ENCODE results near the gene GNAT3. TPM values are rescaled to one million over a fixed set of nuclear protein-coding genes. Genes with fewer than 3 reads are reported as not detected.

The GNAT3 gene
- total RNA-seq, result not detected
- not detected for polyA plus RNA-seq (2013, experiment 1 of 2)
- not detected for polyA plus RNA-seq (2013, experiment 2 of 2)
- 0 to 0.11 (median 0) reads per million in 172 experiments for total RNA-seq

DNA sequence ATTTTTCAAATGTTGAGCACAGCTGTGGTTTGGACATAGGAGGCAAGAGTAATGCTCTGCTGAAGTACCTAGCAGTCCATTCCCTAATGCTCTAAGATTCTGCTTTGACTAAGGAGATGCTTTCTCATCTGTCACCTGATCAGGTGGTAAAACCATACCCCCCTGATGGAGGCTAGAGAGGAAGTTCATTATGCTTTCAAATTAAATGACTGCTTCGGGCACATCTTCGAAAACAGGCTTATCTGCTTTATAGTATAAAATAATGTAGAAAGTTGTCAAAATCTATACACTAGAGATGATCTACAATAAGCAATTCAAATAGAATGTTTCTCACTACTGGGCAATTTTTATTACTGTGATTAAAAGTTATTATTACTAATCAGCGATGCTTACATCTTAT, at the start of gene GNAT3:
Gene GNAT3 (minus strand): TSS at position 101 of the 400 bp plus-strand sequence. CDS start 138 bp downstream, outside the sequence.
- H3K4me3 Mint-ChIP-seq, result no peak within 1 kb of the TSS
- no peak within 1 kb of the TSS for H3K4me3 ChIP-seq (ENCODE audit: low read length)
- TF ChIP-seq, protein P1, sequence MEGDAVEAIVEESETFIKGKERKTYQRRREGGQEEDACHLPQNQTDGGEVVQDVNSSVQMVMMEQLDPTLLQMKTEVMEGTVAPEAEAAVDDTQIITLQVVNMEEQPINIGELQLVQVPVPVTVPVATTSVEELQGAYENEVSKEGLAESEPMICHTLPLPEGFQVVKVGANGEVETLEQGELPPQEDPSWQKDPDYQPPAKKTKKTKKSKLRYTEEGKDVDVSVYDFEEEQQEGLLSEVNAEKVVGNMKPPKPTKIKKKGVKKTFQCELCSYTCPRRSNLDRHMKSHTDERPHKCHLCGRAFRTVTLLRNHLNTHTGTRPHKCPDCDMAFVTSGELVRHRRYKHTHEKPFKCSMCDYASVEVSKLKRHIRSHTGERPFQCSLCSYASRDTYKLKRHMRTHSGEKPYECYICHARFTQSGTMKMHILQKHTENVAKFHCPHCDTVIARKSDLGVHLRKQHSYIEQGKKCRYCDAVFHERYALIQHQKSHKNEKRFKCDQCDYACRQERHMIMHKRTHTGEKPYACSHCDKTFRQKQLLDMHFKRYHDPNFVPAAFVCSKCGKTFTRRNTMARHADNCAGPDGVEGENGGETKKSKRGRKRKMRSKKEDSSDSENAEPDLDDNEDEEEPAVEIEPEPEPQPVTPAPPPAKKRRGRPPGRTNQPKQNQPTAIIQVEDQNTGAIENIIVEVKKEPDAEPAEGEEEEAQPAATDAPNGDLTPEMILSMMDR (IDR thresholded peaks at IDR 0.05), result no peak
- POLR2A ChIA-PET, result no interaction called here
- H3K4me1 Mint-ChIP-seq (ENCODE audit: low read depth), result no peaks in the 10 kb centered on the region
- DNase-seq, result no peak
- intact Hi-C loops (cut with DNase I, micrococcal nuclease), result no loop called here
- no peaks in the 10 kb centered on the region for H3K4me1 ChIP-seq (ENCODE audit: insufficient read depth, low read length)
- H3K9me3 ChIP-seq (ENCODE audit: control insufficient read depth in 1 of 2, insufficient read depth in 1 of 2, low read length in 2 of 2), result no peaks in the 10 kb centered on the region
- CTCF ChIA-PET, result no interaction called here
- no peaks in the 10 kb centered on the region for H3K27me3 Mint-ChIP-seq
- H3K36me3 ChIP-seq (ENCODE audit: insufficient read depth, low read length), result no peaks in the 10 kb centered on the region
- no peaks in the 10 kb centered on the region for H3K27me3 ChIP-seq (ENCODE audit: control insufficient read depth in 1 of 2, insufficient read depth in 2 of 2, low read length in 2 of 2)
- H3K27ac Mint-ChIP-seq, result no peak within 1 kb of the TSS
- no peaks in the 10 kb centered on the region for H3K36me3 Mint-ChIP-seq (ENCODE audit: low read depth)
- H3K27ac ChIP-seq (ENCODE audit: low read depth in 1 of 2, low read length in 2 of 2), result no peak within 1 kb of the TSS
- H3K9me3 Mint-ChIP-seq, result no peaks in the 10 kb centered on the region
- ATAC-seq (ENCODE audit: poor library complexity), result no peak

DNA sequence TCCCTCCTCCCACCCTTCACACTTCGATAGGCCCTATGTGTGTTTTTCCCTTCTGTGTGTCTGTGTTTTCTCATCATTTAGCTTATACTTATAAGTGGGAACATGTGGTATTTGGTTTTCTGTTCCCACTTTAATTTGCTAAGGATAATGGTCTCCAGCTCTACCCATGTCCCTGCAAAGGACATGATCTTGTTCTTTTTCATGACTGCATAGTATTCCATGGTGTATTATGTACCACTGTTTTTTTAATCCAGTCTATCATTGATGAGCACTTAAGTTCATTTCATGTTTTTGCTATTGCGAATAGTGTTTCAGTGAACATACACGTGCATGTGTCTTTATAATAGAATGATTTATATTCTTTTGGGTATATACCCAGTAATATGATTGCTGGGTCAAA, 46.3 kb upstream of the GNAT3 start:
- peaks cover 3 to 4% of the 10 kb centered on the region in 2 experiments for H3K9me3 ChIP-seq (ENCODE audit: control insufficient read depth in 1 of 2, insufficient read depth in 1 of 2, low read length in 2 of 2)
- no peaks in the 10 kb centered on the region for H3K36me3 ChIP-seq (ENCODE audit: insufficient read depth, low read length)
- intact Hi-C loops (cut with DNase I, micrococcal nuclease), result no loop called here
- Mint-ChIP-seq H3K9me3 (peaks cover 9% of the 10 kb centered on the region), H3K36me3 (ENCODE audit: low read depth) (no peaks in the 10 kb centered on the region), H3K4me1 (ENCODE audit: low read depth) (no peaks in the 10 kb centered on the region), H3K4me3 (no peak overlapping the region), H3K27ac (no peak overlapping the region), H3K27me3 (no peaks in the 10 kb centered on the region)
- CTCF ChIA-PET, result no interaction called here
- no peak overlapping the region for H3K4me3 ChIP-seq (ENCODE audit: low read length)
- DNase-seq (no peak), ATAC-seq (ENCODE audit: poor library complexity) (no peak)
- no peaks in the 10 kb centered on the region for H3K27me3 ChIP-seq (ENCODE audit: control insufficient read depth in 1 of 2, insufficient read depth in 2 of 2, low read length in 2 of 2)
- H3K4me1 ChIP-seq (ENCODE audit: insufficient read depth, low read length), result no peaks in the 10 kb centered on the region
- TF ChIP-seq, protein P1 (IDR thresholded peaks at IDR 0.05), result no peak
- POLR2A ChIA-PET, result no interaction called here
- no peak overlapping the region for H3K27ac ChIP-seq (ENCODE audit: low read depth in 1 of 2, low read length in 2 of 2)

DNA sequence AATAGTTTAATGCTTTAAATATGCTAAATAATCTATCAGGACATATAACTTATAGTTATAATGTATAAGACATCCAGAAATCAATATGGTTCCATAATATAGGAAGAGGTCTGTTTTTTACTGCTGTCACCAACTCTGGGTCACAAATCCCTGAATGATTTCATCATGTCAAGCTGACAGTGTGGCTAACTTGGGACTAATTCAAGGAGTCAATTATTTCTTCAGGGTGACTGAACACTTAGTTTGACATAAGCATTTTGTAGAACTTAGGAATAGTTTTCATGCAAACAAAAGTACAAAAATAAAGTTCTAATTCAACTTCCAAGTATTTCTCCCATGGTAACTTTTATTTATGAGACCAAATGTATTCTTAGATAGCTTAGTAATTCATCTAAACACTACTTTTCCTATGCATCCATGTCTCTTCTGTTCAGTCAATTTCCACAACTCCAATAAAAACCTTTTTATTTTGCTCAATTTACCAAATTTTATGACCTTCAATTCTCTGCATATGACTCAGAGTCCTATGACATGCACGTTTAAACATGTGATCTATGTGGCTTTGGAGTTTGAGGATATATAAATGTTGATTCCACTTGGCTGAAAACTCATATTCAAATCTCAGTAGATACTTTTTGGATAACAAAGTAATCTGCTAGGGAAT, 40.3 kb upstream of the GNAT3 start:
- no peaks in the 10 kb centered on the region for H3K4me1 ChIP-seq (ENCODE audit: insufficient read depth, low read length)
- H3K4me3 ChIP-seq (ENCODE audit: low read length), result no peak overlapping the region
- H3K27ac Mint-ChIP-seq, result no peak overlapping the region
- ATAC-seq (ENCODE audit: poor library complexity) (no peak), DNase-seq (no peak)
- no peak overlapping the region for H3K27ac ChIP-seq (ENCODE audit: low read depth in 1 of 2, low read length in 2 of 2)
- POLR2A ChIA-PET, result no interaction called here
- CTCF ChIA-PET, result no interaction called here
- no peaks in the 10 kb centered on the region for H3K36me3 ChIP-seq (ENCODE audit: insufficient read depth, low read length)
- no peaks in the 10 kb centered on the region for H3K27me3 Mint-ChIP-seq
- no peaks in the 10 kb centered on the region for H3K27me3 ChIP-seq (ENCODE audit: control insufficient read depth in 1 of 2, insufficient read depth in 2 of 2, low read length in 2 of 2)
- H3K9me3 ChIP-seq (ENCODE audit: control insufficient read depth in 1 of 2, insufficient read depth in 1 of 2, low read length in 2 of 2), result peaks cover 0 to 8% of the 10 kb centered on the region in 2 experiments
- TF ChIP-seq, protein P1 (IDR thresholded peaks at IDR 0.05), result no peak
- H3K4me1 Mint-ChIP-seq (ENCODE audit: low read depth), result no peaks in the 10 kb centered on the region
- intact Hi-C loops (cut with DNase I, micrococcal nuclease), result no loop called here
- no peak overlapping the region for H3K4me3 Mint-ChIP-seq
- H3K36me3 Mint-ChIP-seq (ENCODE audit: low read depth), result no peaks in the 10 kb centered on the region
- H3K9me3 Mint-ChIP-seq, result no peaks in the 10 kb centered on the region
